Esophagus squamous epithelium (tissue), 5 donors: ENCODE results near the gene EIF3D. TPM values are rescaled to one million over a fixed set of nuclear protein-coding genes. Genes with fewer than 3 reads are reported as not detected.

Experiments
- DNase-seq: peaks from one replicate; lab custom pipeline; 2025; lab: John Stamatoyannopoulos, UW
- H3K27ac ChIP-seq, 4 donors: fragments of 200-600 bp; sonication (generic); one replicate each; pipeline ENCODE4 v1.5.1; 2016 to 2019; ENCODE audit warnings: mild to moderate bottlenecking in 1 of 4
- H3K27me3 ChIP-seq, 4 donors: fragments of 200-600 bp; sonication (generic); 1 replicate in 3 of 4; 2 replicates in 1 of 4; pipeline versions ENCODE4 v1.5.1 to v1.6.0; 2017 to 2021; ENCODE audit warnings: antibody characterized with exemption in 1 of 4
- H3K36me3 ChIP-seq, 3 donors: fragments of 200-600 bp; sonication (generic); one replicate each; pipeline ENCODE4 v1.5.1; 2016 to 2019
- H3K4me1 ChIP-seq, 3 donors: fragments of 200-600 bp; sonication (generic); one replicate each; pipeline ENCODE4 v1.5.1; 2017 to 2019
- H3K4me3 ChIP-seq, 4 donors: fragments of 200-600 bp; sonication (generic); 1 replicate in 3 of 4; 2 replicates in 1 of 4; pipeline ENCODE4 v1.5.1; 2016 to 2019; ENCODE audit warnings: mild to moderate bottlenecking in 2 of 4, moderate library complexity in 1 of 4
- H3K9me3 ChIP-seq, 3 donors: fragments of 200-600 bp; sonication (generic); one replicate each; pipeline ENCODE4 v1.5.1; 2016 to 2019
- POLR2A ChIP-seq, 4 donors: fragments of 450-650 bp; IDR thresholded peaks; one replicate each; pipeline ENCODE4 v1.6.1; 2017; ENCODE audit warnings: antibody characterized with exemption in 4 of 4, mild to moderate bottlenecking in 4 of 4, moderate library complexity in 3 of 4
- WGBS, 2 donors: methylation state at CpG; one replicate each; pipeline ENCODE4 v1.1.5; 2018; 5-methylcytosine and 5-hydroxymethylcytosine counted together
- intact Hi-C: fragments of 100-400 bp; cut with DNase I; formaldehyde crosslinking; loops from one replicate; pipeline ENCODE4 v1.15.0; 2022
- total RNA-seq, 4 donors: library from RNA; depleted of rRNA; stranded (reverse); fragments of >200 nt; gene quantifications; one replicate each; pipeline ENCODE4 v1.1.0, GENCODE V29; 2016
- TF ChIP-seq, protein P1 (sequence below), 6 experiments: fragments of 450-650 bp in 4 of 6; fragments of 200-600 bp in 2 of 6; sonication (generic) in 2 of 6; IDR thresholded peaks; one replicate each; pipeline ENCODE4 v1.5.1; 2016 to 2019; ENCODE audit warnings: antibody characterized with exemption in 6 of 6, mild to moderate bottlenecking in 4 of 6, moderate library complexity in 4 of 6
- donor health status: DM: yes; HTN: yes; CAD: no.

Gene EIF3D
- total RNA-seq, 4 donors from 2014 or later = 250 to 385 (median 268) TPM

DNA sequence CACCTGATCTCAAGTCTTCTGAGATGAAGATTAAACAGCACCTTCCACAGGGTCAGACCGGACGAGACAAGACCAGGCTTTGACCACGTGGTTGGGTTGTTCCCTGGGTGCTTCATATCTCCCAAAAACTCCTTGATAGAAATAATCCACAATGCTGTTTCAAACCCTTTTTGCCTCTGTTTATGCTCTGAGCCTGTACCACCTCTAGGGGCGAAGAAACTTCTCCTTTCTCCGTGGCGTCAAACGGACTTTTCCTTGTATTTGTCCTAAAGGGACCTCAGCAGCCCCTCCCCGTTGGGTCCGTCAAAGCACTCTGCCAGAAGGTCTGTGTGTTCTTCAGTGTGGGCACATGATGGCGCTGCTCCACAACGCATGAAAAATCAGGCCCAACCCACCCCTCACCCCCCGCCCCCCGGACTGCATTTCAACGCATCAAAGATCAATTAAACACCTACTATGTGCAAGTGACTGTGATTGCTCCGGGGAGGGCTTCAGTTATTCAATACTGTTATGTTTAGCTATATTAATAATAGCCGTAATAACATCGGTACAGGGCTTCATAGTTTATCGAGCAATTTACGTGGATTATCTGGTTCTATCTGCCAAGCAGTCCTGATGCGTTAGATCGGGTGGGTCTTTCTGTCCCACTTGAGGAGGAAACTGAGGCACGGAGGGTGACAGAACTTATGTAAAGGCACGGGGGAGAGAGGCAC lies 17.3 kb upstream of the EIF3D start:
- TF ChIP-seq, protein P1, sequence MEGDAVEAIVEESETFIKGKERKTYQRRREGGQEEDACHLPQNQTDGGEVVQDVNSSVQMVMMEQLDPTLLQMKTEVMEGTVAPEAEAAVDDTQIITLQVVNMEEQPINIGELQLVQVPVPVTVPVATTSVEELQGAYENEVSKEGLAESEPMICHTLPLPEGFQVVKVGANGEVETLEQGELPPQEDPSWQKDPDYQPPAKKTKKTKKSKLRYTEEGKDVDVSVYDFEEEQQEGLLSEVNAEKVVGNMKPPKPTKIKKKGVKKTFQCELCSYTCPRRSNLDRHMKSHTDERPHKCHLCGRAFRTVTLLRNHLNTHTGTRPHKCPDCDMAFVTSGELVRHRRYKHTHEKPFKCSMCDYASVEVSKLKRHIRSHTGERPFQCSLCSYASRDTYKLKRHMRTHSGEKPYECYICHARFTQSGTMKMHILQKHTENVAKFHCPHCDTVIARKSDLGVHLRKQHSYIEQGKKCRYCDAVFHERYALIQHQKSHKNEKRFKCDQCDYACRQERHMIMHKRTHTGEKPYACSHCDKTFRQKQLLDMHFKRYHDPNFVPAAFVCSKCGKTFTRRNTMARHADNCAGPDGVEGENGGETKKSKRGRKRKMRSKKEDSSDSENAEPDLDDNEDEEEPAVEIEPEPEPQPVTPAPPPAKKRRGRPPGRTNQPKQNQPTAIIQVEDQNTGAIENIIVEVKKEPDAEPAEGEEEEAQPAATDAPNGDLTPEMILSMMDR (IDR thresholded peaks at IDR 0.05) = peak in 4 of 6 experiments; percentile 10 to 47 (median 28)
- TF ChIP-seq POLR2A (IDR thresholded peaks at IDR 0.05) = no peak
- WGBS, 2 donors = 19 to 35% methylated on average over 19 to 22 of the region's 23 CpGs
- no peak overlapping the region for H3K4me3 ChIP-seq
- H3K27ac ChIP-seq = no peak overlapping the region
- H3K27me3 ChIP-seq = peaks cover 0 to 42% (median 4%) of the 10 kb centered on the region in 4 donors
- no peaks in the 10 kb centered on the region for H3K36me3 ChIP-seq
- H3K4me1 ChIP-seq = peaks cover 4 to 38% (median 16%) of the 10 kb centered on the region in 3 donors
- no peaks in the 10 kb centered on the region for H3K9me3 ChIP-seq
- DNase-seq = no peak
- intact Hi-C loops = loop anchor here (10.0 kb wide), 1 partner anchor 319 kb away; the partner anchor contains the start of gene NCF4

DNA sequence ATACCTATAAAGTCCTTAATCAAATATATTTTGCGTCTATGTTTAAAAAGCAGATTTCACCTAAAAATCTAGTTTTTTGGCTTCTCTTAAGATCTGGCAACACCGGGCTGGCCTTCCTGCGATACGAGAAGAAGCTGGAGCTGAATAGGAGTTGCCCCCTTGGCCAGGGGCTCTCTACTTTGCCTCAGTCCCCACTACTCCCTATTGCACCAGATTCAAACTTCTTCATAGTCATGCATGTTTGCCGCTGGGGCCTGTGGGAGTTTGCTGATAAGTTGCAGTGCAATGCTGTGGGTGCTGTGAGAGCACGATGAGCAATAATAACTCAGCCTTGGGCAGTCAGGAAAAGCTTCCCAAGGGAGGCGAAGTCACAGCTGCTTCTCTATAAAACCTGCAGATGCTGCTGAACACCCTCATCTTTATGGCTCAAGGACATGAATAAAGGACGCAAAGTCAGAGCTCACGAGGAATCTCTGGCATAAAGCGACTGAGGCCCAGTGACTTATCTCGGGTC lies 15.2 kb upstream of the EIF3D start:
- intact Hi-C loops = loop anchor here (10.0 kb wide), 1 partner anchor 321 kb away; the partner anchor contains the start of gene NCF4
- WGBS, 2 donors = 84 to 93% methylated on average over 10 to 11 of the region's 11 CpGs
- DNase-seq = no peak

DNA sequence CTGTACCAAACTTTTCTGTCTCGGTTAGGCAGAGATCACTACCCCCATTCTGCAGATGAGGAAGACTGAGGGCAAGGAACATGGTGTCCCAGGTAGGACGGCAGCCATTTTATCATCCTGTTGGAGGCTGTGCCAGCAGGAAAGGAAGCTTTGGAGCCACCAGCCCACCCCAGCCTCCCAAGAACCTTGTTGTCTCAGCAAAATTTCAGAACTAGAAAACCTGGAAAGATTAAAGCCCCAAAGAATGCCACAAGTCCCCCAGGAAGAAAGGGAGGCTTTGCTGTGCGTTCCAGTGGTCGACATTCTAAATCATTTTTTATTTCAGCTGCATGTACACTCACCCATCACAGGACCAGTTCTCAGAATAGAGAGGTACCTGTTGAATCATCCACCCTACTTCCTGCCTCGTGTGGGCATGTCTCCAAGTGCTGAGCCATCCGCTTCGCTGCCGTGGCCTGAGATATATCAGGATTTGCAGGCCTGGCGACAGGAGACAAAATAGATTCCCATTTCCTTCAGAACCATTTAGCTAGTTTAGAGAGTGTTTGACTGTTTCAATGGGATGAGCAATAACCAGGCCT lies 13.0 kb upstream of the EIF3D start:
- intact Hi-C loops = loop anchor here (10.0 kb wide), 1 partner anchor 323 kb away; the partner anchor contains the start of gene NCF4
- H3K4me1 ChIP-seq = peaks cover 4 to 20% (median 7%) of the 10 kb centered on the region in 3 donors
- WGBS, 2 donors = 18 to 32% methylated on average over 8 to 9 of the region's 9 CpGs
- no peak overlapping the region for H3K4me3 ChIP-seq
- DNase-seq = no peak
- TF ChIP-seq POLR2A (IDR thresholded peaks at IDR 0.05) = no peak
- TF ChIP-seq, protein P1 (IDR thresholded peaks at IDR 0.05) = no peak
- H3K36me3 ChIP-seq = no peaks in the 10 kb centered on the region
- peaks cover 0 to 8% (median 1%) of the 10 kb centered on the region in 4 donors for H3K27me3 ChIP-seq
- peak overlapping the region in 3 of 4 donors; percentile 21 to 48 (median 44) for H3K27ac ChIP-seq
- H3K9me3 ChIP-seq = no peaks in the 10 kb centered on the region

More for the DNA sequence above, 15.2 kb upstream of the EIF3D start:
- peaks cover 4 to 28% (median 15%) of the 10 kb centered on the region in 3 donors for H3K4me1 ChIP-seq
- H3K27me3 ChIP-seq = peaks cover 0 to 22% (median 1%) of the 10 kb centered on the region in 4 donors
- no peaks in the 10 kb centered on the region for H3K9me3 ChIP-seq
- H3K27ac ChIP-seq = no peak overlapping the region
- TF ChIP-seq, protein P1 (IDR thresholded peaks at IDR 0.05) = no peak
- H3K36me3 ChIP-seq = no peaks in the 10 kb centered on the region
- H3K4me3 ChIP-seq = no peak overlapping the region

DNA sequence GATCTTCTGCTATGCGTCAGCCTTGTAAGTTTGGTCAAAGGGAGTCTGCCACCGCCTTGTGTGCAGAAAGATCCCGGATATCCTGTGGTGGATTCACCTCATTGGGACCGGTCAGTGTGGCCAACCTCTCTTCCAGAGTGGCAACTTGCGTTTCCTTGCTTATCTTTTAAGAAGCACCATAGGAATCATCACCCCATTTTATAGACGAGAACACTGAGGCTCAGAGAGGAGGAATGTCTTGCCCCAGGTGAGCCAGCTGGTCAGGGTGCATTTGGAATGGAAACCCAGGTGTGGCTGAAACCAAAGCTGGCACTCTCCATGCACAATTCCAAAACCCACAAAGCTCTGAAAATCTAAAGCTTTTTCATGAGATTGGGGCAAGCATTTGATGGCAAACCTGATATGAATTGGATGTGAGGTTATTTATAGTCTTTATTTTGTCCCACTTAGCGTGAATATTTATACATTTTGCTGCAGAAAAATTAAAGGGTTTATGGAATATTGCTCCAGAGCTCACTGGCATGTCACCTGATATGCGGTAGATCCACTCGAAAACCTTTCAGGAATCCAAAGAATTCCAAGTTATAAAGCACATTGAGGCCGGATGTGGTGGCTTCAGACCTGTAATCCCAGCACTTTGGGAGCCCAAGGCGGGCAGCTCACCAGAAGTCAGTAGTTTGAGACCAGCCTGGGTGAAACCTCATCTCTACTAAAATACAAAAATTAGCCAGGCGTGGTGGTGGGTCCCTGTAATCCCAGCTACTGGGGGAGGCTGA lies 12.1 kb upstream of the EIF3D start:
- no peak for DNase-seq
- no peaks in the 10 kb centered on the region for H3K9me3 ChIP-seq
- intact Hi-C loops = loop anchor here (10.0 kb wide), 1 partner anchor 324 kb away; the partner anchor contains the start of gene NCF4
- H3K27ac ChIP-seq = no peak overlapping the region
- no peak for TF ChIP-seq POLR2A (IDR thresholded peaks at IDR 0.05)
- WGBS, 2 donors = 81 to 85% methylated on average over 12 of the region's 12 CpGs
- peaks cover 0 to 2% (median 0%) of the 10 kb centered on the region in 4 donors for H3K27me3 ChIP-seq
- H3K36me3 ChIP-seq = no peaks in the 10 kb centered on the region
- H3K4me1 ChIP-seq = peaks cover 4 to 15% (median 7%) of the 10 kb centered on the region in 3 donors
- no peak overlapping the region for H3K4me3 ChIP-seq

- no peak overlapping the region for H3K4me3 ChIP-seq
These were observed 9.6 kb upstream of the EIF3D start for GRCh38 chr22:36538529-36538928.

More at GRCh38 chr22:36538529-36538928, 9.6 kb upstream of the EIF3D start:
- H3K9me3 ChIP-seq = no peaks in the 10 kb centered on the region
- no peak for DNase-seq
- no peak overlapping the region for H3K27ac ChIP-seq
- 50 to 87% methylated on average over 5 to 6 of the region's 7 CpGs for WGBS, 2 donors
- no peaks in the 10 kb centered on the region for H3K36me3 ChIP-seq
- peaks cover 0 to 2% (median 0%) of the 10 kb centered on the region in 4 donors for H3K27me3 ChIP-seq
- intact Hi-C loops = no loop called here
- TF ChIP-seq, protein P1 (IDR thresholded peaks at IDR 0.05) = no peak
- TF ChIP-seq POLR2A (IDR thresholded peaks at IDR 0.05) = no peak
- peaks cover 4 to 12% (median 7%) of the 10 kb centered on the region in 3 donors for H3K4me1 ChIP-seq
